ENCODE results near the gene BTRC.

DNA sequence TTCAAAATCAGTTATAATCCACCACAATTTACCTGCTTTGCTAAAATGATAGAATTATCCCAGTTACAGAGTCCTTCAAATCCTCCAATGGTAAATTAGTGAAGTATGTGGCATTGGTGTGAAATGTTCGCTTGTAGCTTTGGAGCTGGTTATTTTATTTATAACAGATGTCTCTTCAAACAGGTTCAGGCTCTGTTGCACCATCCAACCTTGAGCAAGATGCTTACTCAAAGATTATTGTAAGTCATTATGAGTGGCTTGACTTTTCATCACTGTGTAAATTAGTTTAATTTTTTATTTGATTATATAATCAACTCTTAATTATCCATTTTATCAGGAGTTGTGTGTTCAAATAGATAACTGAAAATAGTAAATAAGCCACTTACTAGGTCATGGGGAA is 99.4 kb downstream of the BTRC start:
- TF ChIP-seq POLR2A (IDR thresholded peaks at IDR 0.05) (no peak), POLR2AphosphoS5 (IDR thresholded peaks at IDR 0.05) (no peak)
- TF ChIP-seq, protein P1, sequence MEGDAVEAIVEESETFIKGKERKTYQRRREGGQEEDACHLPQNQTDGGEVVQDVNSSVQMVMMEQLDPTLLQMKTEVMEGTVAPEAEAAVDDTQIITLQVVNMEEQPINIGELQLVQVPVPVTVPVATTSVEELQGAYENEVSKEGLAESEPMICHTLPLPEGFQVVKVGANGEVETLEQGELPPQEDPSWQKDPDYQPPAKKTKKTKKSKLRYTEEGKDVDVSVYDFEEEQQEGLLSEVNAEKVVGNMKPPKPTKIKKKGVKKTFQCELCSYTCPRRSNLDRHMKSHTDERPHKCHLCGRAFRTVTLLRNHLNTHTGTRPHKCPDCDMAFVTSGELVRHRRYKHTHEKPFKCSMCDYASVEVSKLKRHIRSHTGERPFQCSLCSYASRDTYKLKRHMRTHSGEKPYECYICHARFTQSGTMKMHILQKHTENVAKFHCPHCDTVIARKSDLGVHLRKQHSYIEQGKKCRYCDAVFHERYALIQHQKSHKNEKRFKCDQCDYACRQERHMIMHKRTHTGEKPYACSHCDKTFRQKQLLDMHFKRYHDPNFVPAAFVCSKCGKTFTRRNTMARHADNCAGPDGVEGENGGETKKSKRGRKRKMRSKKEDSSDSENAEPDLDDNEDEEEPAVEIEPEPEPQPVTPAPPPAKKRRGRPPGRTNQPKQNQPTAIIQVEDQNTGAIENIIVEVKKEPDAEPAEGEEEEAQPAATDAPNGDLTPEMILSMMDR (IDR thresholded peaks at IDR 0.05), result no peak

Data from prostate gland (tissue), 2 donors.